ENCODE data around the gene GNB4. TPM values are rescaled to one million over a fixed set of nuclear protein-coding genes. Genes with fewer than 3 reads are reported as not detected.

GNB4 gene
- total RNA-seq, 1 donor from 2014 or later: 66.9 TPM

GRCh38 chr3:179447251-179447650 is 4.0 kb downstream of the GNB4 start:
- Mint-ChIP-seq H3K4me1 (ENCODE audit: unreplicated experiment) (peaks cover 33% of the 10 kb centered on the region), H3K27me3 (ENCODE audit: unreplicated experiment) (no peaks in the 10 kb centered on the region), H3K36me3 (ENCODE audit: low read depth, unreplicated experiment) (peaks cover 13% of the 10 kb centered on the region), H3K4me3 (ENCODE audit: unreplicated experiment) (peak overlapping the region; percentile 24), H3K9me3 (ENCODE audit: unreplicated experiment) (no peaks in the 10 kb centered on the region), H3K27ac (ENCODE audit: unreplicated experiment) (no peak overlapping the region)
- no peak for DNase-seq (ENCODE audit: low spot score)
- TF ChIP-seq CTCF (IDR thresholded peaks at IDR 0.05; ENCODE audit: unreplicated experiment): no peak

GRCh38 chr3:179446501-179446900 is 4.8 kb downstream of the GNB4 start:
- H3K4me3 Mint-ChIP-seq (ENCODE audit: unreplicated experiment): peak overlapping the region; percentile 24
- peak; percentile 47 for TF ChIP-seq CTCF (IDR thresholded peaks at IDR 0.05; ENCODE audit: unreplicated experiment)
- peaks cover 28% of the 10 kb centered on the region for H3K4me1 Mint-ChIP-seq (ENCODE audit: unreplicated experiment)
- peak; percentile 17 for DNase-seq (ENCODE audit: low spot score)
- H3K9me3 Mint-ChIP-seq (ENCODE audit: unreplicated experiment): no peaks in the 10 kb centered on the region
- peaks cover 13% of the 10 kb centered on the region for H3K36me3 Mint-ChIP-seq (ENCODE audit: low read depth, unreplicated experiment)
- H3K27ac Mint-ChIP-seq (ENCODE audit: unreplicated experiment): no peak overlapping the region
- H3K27me3 Mint-ChIP-seq (ENCODE audit: unreplicated experiment): no peaks in the 10 kb centered on the region

- DNase-seq (ENCODE audit: low spot score): no peak
- Mint-ChIP-seq H3K27me3 (ENCODE audit: unreplicated experiment) (peaks cover 6% of the 10 kb centered on the region), H3K9me3 (ENCODE audit: unreplicated experiment) (no peaks in the 10 kb centered on the region), H3K36me3 (ENCODE audit: low read depth, unreplicated experiment) (peaks cover 3% of the 10 kb centered on the region), H3K4me3 (ENCODE audit: unreplicated experiment) (no peak overlapping the region), H3K27ac (ENCODE audit: unreplicated experiment) (no peak overlapping the region), H3K4me1 (ENCODE audit: unreplicated experiment) (peaks cover 20% of the 10 kb centered on the region)
- TF ChIP-seq CTCF (IDR thresholded peaks at IDR 0.05; ENCODE audit: unreplicated experiment): no peak
Observed at GRCh38 chr3:179438841-179439240, 12.4 kb downstream of the GNB4 start.

GRCh38 chr3:179436517-179436916 is 14.8 kb downstream of the GNB4 start:
- Mint-ChIP-seq H3K4me1 (ENCODE audit: unreplicated experiment) (peaks cover 42% of the 10 kb centered on the region), H3K36me3 (ENCODE audit: low read depth, unreplicated experiment) (peaks cover 3% of the 10 kb centered on the region), H3K9me3 (ENCODE audit: unreplicated experiment) (no peaks in the 10 kb centered on the region), H3K27me3 (ENCODE audit: unreplicated experiment) (peaks cover 6% of the 10 kb centered on the region), H3K4me3 (ENCODE audit: unreplicated experiment) (peak overlapping the region; percentile 49), H3K27ac (ENCODE audit: unreplicated experiment) (peak overlapping the region; percentile 85)
- DNase-seq (ENCODE audit: low spot score): no peak
- no peak for TF ChIP-seq CTCF (IDR thresholded peaks at IDR 0.05; ENCODE audit: unreplicated experiment)

- no peak for TF ChIP-seq CTCF (IDR thresholded peaks at IDR 0.05; ENCODE audit: unreplicated experiment)
- H3K4me1 Mint-ChIP-seq (ENCODE audit: unreplicated experiment): peaks cover 40% of the 10 kb centered on the region
- H3K9me3 Mint-ChIP-seq (ENCODE audit: unreplicated experiment): no peaks in the 10 kb centered on the region
- H3K36me3 Mint-ChIP-seq (ENCODE audit: low read depth, unreplicated experiment): no peaks in the 10 kb centered on the region
- H3K27ac Mint-ChIP-seq (ENCODE audit: unreplicated experiment): no peak overlapping the region
- H3K27me3 Mint-ChIP-seq (ENCODE audit: unreplicated experiment): peaks cover 2% of the 10 kb centered on the region
- no peak overlapping the region for H3K4me3 Mint-ChIP-seq (ENCODE audit: unreplicated experiment)
- DNase-seq (ENCODE audit: low spot score): no peak
Observed at GRCh38 chr3:179432451-179432850, 18.8 kb downstream of the GNB4 start.
